GM21737 (cell line): Measurements from ENCODE around the gene ADCY9.
"Not testable (repeated sequence)": the region's sequence is repeated elsewhere in the genome, so short reads cannot be mapped to it uniquely, and the experiment has no call there.

Experiments used
- ATAC-seq: cut with Tn5 transposase; IDR thresholded peaks from one replicate; pipeline ENCODE4 v1.9.1; 2021; ENCODE audit warnings: mild to moderate bottlenecking, moderate library complexity; ENCODE audit not compliant: unreplicated experiment

ADCY9 gene

GRCh38 chr16:4071686-4072561 lies 44.3 kb downstream of the ADCY9 start:
- no peak for ATAC-seq

- no peak for ATAC-seq
Measured at GRCh38 chr16:4070936-4071335, 45.3 kb downstream of the ADCY9 start.

GRCh38 chr16:4067262-4068001 lies 48.8 kb downstream of the ADCY9 start:
- ATAC-seq = no peak

- ATAC-seq = no peak
Measured at GRCh38 chr16:4064950-4065352, 51.3 kb downstream of the ADCY9 start.

- no peak for ATAC-seq
Measured at GRCh38 chr16:4062212-4062802, 53.9 kb downstream of the ADCY9 start.

GRCh38 chr16:4060823-4061222 lies 55.4 kb downstream of the ADCY9 start:
- no peak for ATAC-seq

GRCh38 chr16:4060009-4060408 lies 56.2 kb downstream of the ADCY9 start:
- ATAC-seq = no peak

- no peak for ATAC-seq
Measured at GRCh38 chr16:4058386-4058785, 57.9 kb downstream of the ADCY9 start.

GRCh38 chr16:4057439-4057877 lies 58.8 kb downstream of the ADCY9 start:
- no peak for ATAC-seq

GRCh38 chr16:4056161-4057105 lies 59.8 kb downstream of the ADCY9 start:
- no peak for ATAC-seq

- no peak for ATAC-seq
Measured at GRCh38 chr16:4055748-4056147, 60.5 kb downstream of the ADCY9 start.

GRCh38 chr16:4053301-4053845 lies 62.9 kb downstream of the ADCY9 start:
- no peak for ATAC-seq

GRCh38 chr16:4052801-4053293 lies 63.4 kb downstream of the ADCY9 start:
- ATAC-seq = no peak

- no peak for ATAC-seq
Measured at GRCh38 chr16:4052096-4052495, 64.1 kb downstream of the ADCY9 start.

- no peak for ATAC-seq
Measured at GRCh38 chr16:4051591-4051990, 64.7 kb downstream of the ADCY9 start.

GRCh38 chr16:4049031-4049430 lies 67.2 kb downstream of the ADCY9 start:
- ATAC-seq = no peak

- no peak for ATAC-seq
Measured at GRCh38 chr16:4048481-4048880, 67.8 kb downstream of the ADCY9 start.

- no peak for ATAC-seq
Measured at GRCh38 chr16:4046221-4046620, 70.0 kb downstream of the ADCY9 start.

GRCh38 chr16:4045561-4045960 lies 70.7 kb downstream of the ADCY9 start:
- ATAC-seq = not testable (repeated sequence)

GRCh38 chr16:4042581-4042980 lies 73.7 kb downstream of the ADCY9 start:
- ATAC-seq = no peak
